LNCaP clone FGC (cell line): Measurements from ENCODE around the gene COLQ.

Experiments used
- DNase-seq: peaks from one replicate; pipeline ENCODE4 v3.0.0-alpha.2; 2011; ENCODE audit warnings: low read depth
- H3K4me3 ChIP-seq: 2 replicates; pipeline ENCODE4 v1.5.1; 2011; ENCODE audit warnings: mild to moderate bottlenecking, low read depth, low read length, control low read depth
- CTCF ChIP-seq: IDR thresholded peaks from 2 replicates; pipeline ENCODE4 v1.5.1; 2012; ENCODE audit warnings: mild to moderate bottlenecking; ENCODE audit not compliant: control insufficient read depth, insufficient read depth; ENCODE audit errors: extremely low read depth

The COLQ gene

GRCh38 chr3:15453991-15454625, 67.4 kb downstream of the COLQ start:
- no peak overlapping the region for H3K4me3 ChIP-seq
- TF ChIP-seq CTCF: no peak
- no peak for DNase-seq

GRCh38 chr3:15453501-15453900, 68.0 kb downstream of the COLQ start:
- DNase-seq: no peak
- H3K4me3 ChIP-seq: no peak overlapping the region
- no peak for TF ChIP-seq CTCF

- TF ChIP-seq CTCF: no peak
- H3K4me3 ChIP-seq: no peak overlapping the region
- no peak for DNase-seq
Measured at GRCh38 chr3:15452961-15453360, 68.5 kb downstream of the COLQ start.

- TF ChIP-seq CTCF: no peak
- no peak overlapping the region for H3K4me3 ChIP-seq
- DNase-seq: no peak
Measured at GRCh38 chr3:15452156-15452555, 69.3 kb downstream of the COLQ start.

GRCh38 chr3:15451216-15452113, 70.0 kb downstream of the COLQ start:
- TF ChIP-seq CTCF: no peak
- DNase-seq: no peak

GRCh38 chr3:15450438-15451215, 70.9 kb downstream of the COLQ start:
- no peak for DNase-seq
- no peak overlapping the region for H3K4me3 ChIP-seq
- no peak for TF ChIP-seq CTCF

More at GRCh38 chr3:15451216-15452113, 70.0 kb downstream of the COLQ start:
- H3K4me3 ChIP-seq: no peak overlapping the region
